GM19025 (cell line): ENCODE measurements around the gene SLC28A1.

ENCODE experiments used
- ATAC-seq: cut with Tn5 transposase; IDR thresholded peaks from one replicate; pipeline ENCODE4 v1.9.1; 2021; ENCODE audit warnings: mild to moderate bottlenecking, low read depth, moderate library complexity; ENCODE audit not compliant: unreplicated experiment

The SLC28A1 gene

GRCh38 chr15:84883466-84883865, 996 bp upstream of the SLC28A1 start:
- ATAC-seq: no peak

DNA sequence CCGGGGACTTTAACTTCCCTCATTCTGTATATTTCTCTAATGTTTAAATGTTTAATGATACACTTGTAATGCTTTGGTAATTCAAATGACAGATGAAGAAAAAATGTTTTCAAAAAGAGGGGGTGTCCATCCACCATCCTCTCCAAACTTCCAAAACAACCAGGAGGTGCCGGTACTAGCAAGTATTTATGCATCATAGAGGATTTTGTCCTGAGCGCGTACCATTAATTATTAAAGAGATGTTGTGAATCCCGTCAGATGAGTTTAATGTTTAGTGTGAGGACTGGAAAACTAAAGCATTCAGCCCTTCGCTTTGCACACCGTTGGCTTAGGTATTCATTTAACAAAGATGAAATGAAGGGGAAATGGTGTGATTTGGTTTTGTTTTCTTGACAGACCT, 1.3 kb downstream of the SLC28A1 start:
- no peak for ATAC-seq

DNA sequence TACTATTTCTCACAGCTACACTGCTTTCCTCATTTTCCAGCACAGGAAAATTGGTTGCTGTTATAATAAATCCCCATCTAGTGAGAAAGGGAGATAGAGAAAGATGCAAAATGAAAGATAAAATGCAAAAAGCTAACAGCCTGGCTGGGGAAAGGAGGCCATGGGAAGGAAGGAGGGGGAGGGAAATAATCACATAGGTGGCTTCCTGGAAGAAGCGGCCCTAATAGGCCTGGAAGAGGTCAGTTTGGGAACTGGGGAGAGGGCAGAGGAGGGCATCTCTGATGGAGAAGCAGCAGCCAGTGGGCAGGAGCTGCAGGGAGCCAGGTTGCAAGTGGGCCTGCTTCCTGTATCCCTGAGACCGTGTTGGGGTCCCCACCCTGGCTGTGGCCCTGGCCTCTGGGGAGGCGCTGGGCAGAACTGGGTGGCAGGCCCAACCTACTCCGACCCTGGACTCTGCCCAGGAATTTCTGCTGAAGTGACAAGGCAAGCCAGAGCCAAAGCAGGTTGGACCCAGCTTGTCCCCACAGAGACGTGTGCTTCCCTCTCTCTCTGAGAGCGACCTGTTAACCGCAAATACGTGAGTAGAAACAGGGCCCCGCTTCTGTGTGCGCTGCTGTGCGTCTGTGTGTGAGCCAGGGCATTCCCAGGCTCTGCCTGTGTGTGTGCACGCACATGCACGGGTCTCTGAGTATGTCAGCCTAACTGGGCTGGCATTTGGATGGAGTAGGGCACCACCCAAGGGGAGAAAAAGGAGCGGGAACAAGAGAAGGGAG, 1.9 kb downstream of the SLC28A1 start:
- no peak for ATAC-seq

- ATAC-seq: no peak
These were observed 2.5 kb downstream of the SLC28A1 start for GRCh38 chr15:84886984-84887299.

DNA sequence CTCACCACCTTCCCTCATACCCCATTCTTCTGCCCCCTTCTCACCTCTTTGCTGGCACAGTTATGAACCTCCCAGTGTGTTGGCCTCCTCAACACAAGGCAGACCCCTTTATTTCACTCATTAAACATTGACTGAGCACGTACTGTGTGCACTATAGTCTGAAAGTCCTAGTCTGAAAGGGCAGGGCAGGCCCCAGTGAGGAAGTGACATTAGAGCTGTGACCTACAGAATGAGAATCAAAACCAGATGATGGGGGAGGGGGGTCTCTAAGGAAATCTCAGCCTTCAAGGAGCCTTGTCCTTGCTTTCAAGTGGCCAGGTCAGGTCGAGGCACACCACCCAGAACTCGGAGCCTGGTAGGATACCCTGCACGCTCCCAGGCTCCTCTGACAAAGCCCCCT, 3.5 kb downstream of the SLC28A1 start:
- ATAC-seq: no peak

- ATAC-seq: no peak
These were observed 4.2 kb downstream of the SLC28A1 start for GRCh38 chr15:84888639-84889038.

DNA sequence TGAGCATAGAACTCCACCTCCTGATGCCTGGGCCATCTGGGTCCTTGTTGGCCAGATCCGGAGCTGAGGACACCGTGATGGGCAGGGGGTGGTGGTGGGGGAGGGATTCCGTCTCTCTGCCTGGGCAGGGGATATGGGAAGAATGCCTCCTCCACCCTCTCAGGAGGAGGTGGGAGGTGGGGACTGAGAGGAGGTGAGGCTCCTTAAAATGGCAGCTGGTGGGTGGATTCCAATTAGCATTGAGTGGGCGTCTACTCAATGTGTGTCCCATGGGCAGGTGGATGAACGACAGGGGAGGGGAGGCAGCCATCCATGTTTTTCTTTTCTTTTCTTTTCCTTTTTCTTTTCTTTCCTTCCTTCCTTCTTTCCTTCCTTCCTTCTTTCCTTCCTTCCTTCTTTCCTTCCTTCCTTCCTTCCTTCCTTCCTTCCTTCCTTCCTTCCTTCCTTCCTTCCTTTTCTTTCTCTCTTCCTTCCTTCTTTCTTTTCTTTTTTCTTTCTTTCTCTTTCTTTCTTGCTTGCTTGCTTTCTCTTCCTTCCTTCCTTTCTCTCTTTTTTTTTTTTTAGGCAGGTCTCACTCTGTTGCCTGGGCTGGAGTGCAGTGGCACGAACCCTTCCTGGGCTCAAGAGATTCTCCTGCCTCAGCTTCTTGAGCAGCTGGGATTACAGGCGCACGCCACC, 5.0 kb downstream of the SLC28A1 start:
- no peak for ATAC-seq

DNA sequence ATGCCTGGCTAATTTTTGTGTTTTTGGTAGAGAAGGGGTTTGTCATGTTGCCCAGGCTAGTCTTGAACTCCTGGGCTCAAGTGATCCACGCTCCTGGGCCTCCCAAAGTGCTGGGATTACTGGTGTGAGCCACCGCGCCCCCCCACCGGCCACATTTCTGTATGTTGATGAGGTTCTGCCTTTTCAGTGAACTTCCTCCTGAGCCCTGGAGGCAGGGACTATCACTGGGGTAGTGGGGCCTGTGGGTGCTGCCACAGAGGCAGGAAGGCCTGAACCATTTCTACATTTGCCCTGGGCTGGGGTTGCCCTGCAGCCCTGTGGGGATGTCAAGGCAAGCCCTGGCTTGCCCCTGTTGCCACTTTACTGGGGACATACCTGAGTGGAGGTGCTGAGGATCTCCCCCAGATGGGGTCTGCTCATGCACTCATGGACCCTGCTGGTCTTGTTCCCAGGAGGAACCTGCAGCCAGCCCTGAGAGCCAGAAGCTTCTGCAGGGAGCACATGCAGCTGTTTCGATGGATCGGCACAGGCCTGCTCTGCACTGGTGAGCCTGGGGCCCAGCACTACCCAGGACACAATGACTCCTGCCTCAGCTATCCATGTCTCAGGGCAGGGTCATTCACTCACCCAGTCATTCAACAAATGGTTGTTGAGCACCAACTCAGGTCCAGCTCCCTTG, 5.7 kb downstream of the SLC28A1 start:
- no peak for ATAC-seq

- no peak for ATAC-seq
These were observed 6.3 kb downstream of the SLC28A1 start for GRCh38 chr15:84890670-84891162.

DNA sequence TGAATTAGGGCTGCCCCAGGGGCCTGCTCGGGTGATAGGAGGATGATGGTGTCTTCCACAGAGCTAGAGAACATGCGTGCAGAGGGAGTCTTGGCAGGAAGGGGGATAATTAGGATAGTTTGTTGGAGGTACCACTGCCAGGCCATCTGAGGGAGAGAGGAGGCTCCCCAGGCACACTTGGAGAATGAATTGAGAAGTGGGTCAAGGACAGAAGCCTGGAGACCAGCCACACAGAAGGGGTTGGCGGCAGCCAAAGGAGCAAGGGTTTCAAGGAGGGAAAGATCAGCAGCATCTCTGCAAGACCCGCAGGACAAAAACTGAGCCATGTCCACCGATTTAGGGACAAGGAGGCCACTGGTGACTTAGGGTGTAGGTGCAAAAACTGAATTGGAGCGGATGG, 6.9 kb downstream of the SLC28A1 start:
- no peak for ATAC-seq

DNA sequence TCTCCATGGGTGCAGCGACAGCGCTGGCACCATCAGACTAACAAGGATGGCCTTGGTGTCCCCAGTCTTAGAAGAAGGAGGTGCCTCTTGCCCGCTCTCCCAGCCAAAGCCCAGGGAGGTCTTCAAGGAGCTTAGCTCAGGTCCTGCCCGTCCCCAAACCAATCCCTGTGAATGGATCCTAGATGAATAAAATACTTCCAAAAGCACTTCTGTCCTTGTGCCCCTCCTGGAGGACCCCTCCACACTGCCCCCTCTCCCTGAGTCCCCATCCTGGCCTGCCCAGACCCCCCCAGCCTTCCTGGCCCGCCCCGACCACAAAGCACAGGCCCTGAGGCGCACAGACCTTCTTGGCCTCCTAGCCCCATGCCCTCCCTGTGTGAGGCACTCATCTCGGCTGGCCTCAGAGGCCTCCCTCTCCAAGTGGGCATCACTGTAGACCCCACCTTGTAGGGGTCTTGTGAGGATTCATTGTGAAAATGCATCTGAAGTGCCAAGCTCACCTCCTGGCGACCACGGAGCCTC, 8.4 kb downstream of the SLC28A1 start:
- no peak for ATAC-seq

DNA sequence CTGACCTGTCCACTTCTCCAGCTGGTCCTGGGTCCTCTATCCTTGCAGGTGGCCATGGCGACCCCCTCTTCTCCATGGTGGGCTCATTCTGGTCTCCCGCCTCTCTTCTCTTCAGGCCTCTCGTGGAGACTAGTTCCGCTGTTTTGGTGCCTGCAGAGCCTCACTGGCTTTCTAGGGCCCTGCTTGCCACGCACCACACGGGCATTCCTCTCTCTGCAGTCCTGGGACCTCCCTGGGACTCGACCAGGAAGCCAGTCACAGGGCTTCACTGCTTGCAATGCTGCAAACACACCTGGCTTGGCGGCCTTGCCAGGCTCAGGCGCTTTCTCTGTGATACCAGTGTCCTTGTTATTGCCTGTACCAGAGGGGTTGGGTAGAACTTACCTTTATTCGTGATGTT, 9.1 kb downstream of the SLC28A1 start:
- ATAC-seq: no peak

DNA sequence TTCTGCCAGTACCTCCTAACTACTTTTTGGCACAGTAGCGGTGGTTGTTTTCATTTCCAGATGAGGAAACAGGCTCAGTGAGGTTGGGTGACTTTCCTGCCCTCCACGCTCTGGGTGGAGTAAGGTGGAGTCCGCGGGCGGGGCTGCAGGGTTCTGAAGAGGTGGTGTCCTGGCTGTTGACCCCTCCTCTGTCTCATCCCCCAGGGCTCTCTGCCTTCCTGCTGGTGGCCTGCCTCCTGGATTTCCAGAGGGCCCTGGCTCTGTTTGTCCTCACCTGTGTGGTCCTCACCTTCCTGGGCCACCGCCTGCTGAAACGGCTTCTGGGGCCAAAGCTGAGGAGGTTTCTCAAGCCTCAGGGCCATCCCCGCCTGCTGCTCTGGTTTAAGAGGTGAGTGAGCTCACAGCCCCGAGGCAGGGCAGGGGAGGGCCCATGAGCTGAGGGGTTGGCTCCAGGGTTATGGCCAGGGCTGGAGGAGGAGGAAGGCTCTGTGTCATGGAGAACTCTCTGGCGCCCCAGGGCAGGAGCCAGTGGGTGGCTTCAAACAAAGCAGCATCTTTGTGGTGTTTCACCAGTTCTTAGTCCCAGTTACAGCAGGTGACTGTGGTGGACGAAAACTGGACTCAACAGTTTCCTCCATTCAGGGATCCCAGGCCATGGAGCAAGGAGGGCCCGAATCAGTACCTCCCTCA, 10.4 kb downstream of the SLC28A1 start:
- no peak for ATAC-seq

GRCh38 chr15:84898761-84899160, 14.3 kb downstream of the SLC28A1 start:
- no peak for ATAC-seq

DNA sequence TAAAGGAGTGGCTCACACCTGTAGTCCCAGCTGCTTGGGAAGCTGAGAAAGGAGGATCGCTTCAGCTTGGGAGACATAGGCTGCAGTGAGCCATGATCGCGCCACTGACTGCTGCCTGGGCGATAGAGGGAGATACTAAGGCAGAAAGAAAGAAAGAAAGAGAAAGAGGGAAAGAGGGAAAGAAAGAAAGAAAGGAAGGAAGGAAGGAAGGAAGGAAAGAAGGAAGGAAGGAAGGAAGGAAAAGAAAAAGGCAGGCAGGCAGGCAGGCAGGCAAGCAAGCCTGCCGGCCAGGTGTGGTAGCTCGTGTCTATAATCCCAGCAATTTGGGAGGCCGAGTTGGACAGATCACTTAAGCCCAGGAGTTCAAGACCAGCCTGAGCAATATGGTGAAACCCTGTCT, 15.3 kb downstream of the SLC28A1 start:
- no peak for ATAC-seq

DNA sequence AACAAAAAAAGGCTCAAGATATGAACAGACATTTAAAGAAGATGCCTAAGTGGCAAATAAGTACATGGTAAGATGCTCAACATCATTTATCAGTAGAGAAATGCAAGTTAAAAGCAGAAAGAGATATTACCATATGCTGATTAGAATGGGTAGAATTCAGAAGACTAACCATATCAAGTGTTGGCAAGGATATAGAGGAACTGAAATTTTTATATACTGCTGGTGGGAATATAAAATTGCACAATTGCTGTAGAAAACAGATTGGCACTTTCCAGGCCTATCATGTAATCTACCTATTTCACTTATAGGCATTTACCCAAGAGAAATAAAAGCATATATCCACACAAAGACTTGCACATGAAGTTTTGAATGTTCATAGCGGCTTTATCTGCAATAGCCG, 17.1 kb downstream of the SLC28A1 start:
- no peak for ATAC-seq

- no peak for ATAC-seq
These were observed 19.3 kb downstream of the SLC28A1 start for GRCh38 chr15:84903751-84904150.

- ATAC-seq: no peak
These were observed 20.0 kb downstream of the SLC28A1 start for GRCh38 chr15:84904419-84904818.

GRCh38 chr15:84905016-84905916, 20.8 kb downstream of the SLC28A1 start:
- ATAC-seq: no peak

GRCh38 chr15:84907731-84908130, 23.3 kb downstream of the SLC28A1 start:
- ATAC-seq: no peak
